WTC11 (cell line): ENCODE data around the gene RGL1.

Experiments used
- CREM ChIP-seq: sonication (generic); formaldehyde crosslinking; IDR thresholded peaks from 2 replicates; pipeline ENCODE4 v1.8.1; 2022; ENCODE audit warnings: mild to moderate bottlenecking, missing genetic modification reagents, moderate library complexity
- CTCF ChIP-seq: fragments of 200-600 bp; IDR thresholded peaks from 2 replicates; pipeline ENCODE4 v1.8.0; 2022; ENCODE audit warnings: antibody characterized with exemption
- FOXP1 ChIP-seq: sonication (generic); formaldehyde crosslinking; IDR thresholded peaks from 2 replicates; pipeline ENCODE4 v1.8.0; 2022; ENCODE audit warnings: missing genetic modification reagents, mild to moderate bottlenecking, moderate library complexity, borderline replicate concordance
- NR1H2 ChIP-seq: sonication (generic); formaldehyde crosslinking; IDR thresholded peaks from 2 replicates; pipeline ENCODE4 v1.9.0; 2021; ENCODE audit warnings: mild to moderate bottlenecking, moderate library complexity, missing genetic modification reagents
- SP1 ChIP-seq: sonication (generic); formaldehyde crosslinking; conservative IDR thresholded peaks from 2 replicates; pipeline ENCODE4 v1.8.1; 2022; ENCODE audit warnings: missing genetic modification reagents
- ZNF263 ChIP-seq: sonication (generic); formaldehyde crosslinking; IDR thresholded peaks from 2 replicates; pipeline ENCODE4 v1.8.1; 2022; ENCODE audit warnings: low read depth, mild to moderate bottlenecking, moderate library complexity, missing genetic modification reagents

DNA sequence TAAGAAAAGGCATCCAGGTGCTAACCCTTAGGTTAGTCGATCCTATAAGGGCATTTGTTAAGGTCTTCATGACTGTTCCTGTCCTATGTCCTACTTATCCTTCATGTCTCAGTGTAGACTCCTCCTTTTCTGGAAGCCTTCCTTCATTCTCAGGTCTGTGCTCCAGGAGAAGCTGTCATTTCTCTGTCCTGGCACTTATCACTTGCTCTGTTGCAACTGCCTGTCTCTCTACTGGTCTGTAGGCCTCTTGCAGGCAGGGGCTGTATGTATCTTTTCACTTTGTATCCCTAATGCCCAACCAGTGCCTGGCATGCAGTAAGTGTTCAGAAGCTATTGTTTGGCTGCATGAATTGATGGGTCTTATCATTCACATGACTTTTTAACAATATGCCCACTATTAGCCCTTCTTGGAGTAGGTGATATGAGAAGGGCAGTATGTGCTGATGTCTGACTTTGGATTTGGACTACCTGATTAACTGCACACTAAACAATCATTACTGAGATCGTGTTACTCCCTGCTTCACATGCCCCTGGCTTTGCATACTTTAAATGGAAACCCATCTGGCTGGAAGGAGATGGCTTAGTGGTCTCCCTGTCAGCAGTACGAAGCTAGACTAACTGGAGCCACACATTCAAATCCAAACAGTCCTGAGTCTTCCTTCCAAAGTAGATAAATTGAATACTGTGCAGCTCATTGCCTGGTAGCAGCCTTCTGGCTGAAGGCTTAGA is 88.8 kb downstream of the RGL1 start:
- TF ChIP-seq SP1 (CRISPR knock-in tag) (no peak), CTCF (no peak), NR1H2 (CRISPR knock-in tag) (no peak), ZNF263 (no peak), CREM (CRISPR knock-in tag) (no peak), FOXP1 (CRISPR knock-in tag) (no peak)
